LoVo (cell line): Measurements from ENCODE around the gene CACFD1.
A peak's percentile ranks its signal among the peaks of the same experiment; 100 is the strongest.
"Not testable (repeated sequence)": the region's sequence is repeated elsewhere in the genome, so short reads cannot be mapped to it uniquely, and the experiment has no call there.

Experiments
- DNase-seq: peaks from one replicate; pipeline ENCODE4 v3.0.0-alpha.2; 2016; ENCODE audit warnings: low spot score

Gene CACFD1

GRCh38 chr9:133440874-133441273 lies 18.9 kb upstream of the CACFD1 start:
- no peak for DNase-seq

GRCh38 chr9:133441571-133441970 lies 18.2 kb upstream of the CACFD1 start:
- DNase-seq: no peak

- no peak for DNase-seq
Observed at GRCh38 chr9:133443248-133443647, 16.5 kb upstream of the CACFD1 start.

- DNase-seq: no peak
Observed at GRCh38 chr9:133443982-133444381, 15.8 kb upstream of the CACFD1 start.

GRCh38 chr9:133445293-133445969 lies 14.3 kb upstream of the CACFD1 start:
- DNase-seq: no peak

GRCh38 chr9:133448487-133448972 lies 11.2 kb upstream of the CACFD1 start:
- DNase-seq: no peak

- DNase-seq: peak; percentile 87
Observed at GRCh38 chr9:133449760-133450159, 10.0 kb upstream of the CACFD1 start.

GRCh38 chr9:133451865-133452264 lies 7.9 kb upstream of the CACFD1 start:
- DNase-seq: not testable (repeated sequence)

- DNase-seq: no peak
Observed at GRCh38 chr9:133452562-133452961, 7.2 kb upstream of the CACFD1 start.

- DNase-seq: no peak
Observed at GRCh38 chr9:133453651-133454050, 6.1 kb upstream of the CACFD1 start.

GRCh38 chr9:133454325-133454724 lies 5.5 kb upstream of the CACFD1 start:
- no peak for DNase-seq

GRCh38 chr9:133454943-133455673 lies 4.7 kb upstream of the CACFD1 start:
- no peak for DNase-seq

GRCh38 chr9:133455936-133456335 lies 3.8 kb upstream of the CACFD1 start:
- DNase-seq: no peak

- DNase-seq: no peak
Observed at GRCh38 chr9:133456409-133456808, 3.4 kb upstream of the CACFD1 start.

GRCh38 chr9:133457233-133457632 lies 2.5 kb upstream of the CACFD1 start:
- no peak for DNase-seq

GRCh38 chr9:133457748-133458147 lies 2.0 kb upstream of the CACFD1 start:
- DNase-seq: no peak

- DNase-seq: no peak
Observed at GRCh38 chr9:133458643-133459312, 1.0 kb upstream of the CACFD1 start.

GRCh38 chr9:133460405-133461175 lies 812 bp downstream of the CACFD1 start:
- DNase-seq: peak; percentile 43

- DNase-seq: no peak
Observed at GRCh38 chr9:133461975-133462374, 2.2 kb downstream of the CACFD1 start.

GRCh38 chr9:133463234-133463863 lies 3.6 kb downstream of the CACFD1 start:
- DNase-seq: no peak

GRCh38 chr9:133463864-133464615 lies 4.3 kb downstream of the CACFD1 start:
- no peak for DNase-seq
